D341Med (cell line): ENCODE measurements around the gene GSTT2B.
A peak's percentile ranks its signal among the peaks of the same experiment; 100 is the strongest.
"Not testable (repeated sequence)": the region's sequence is repeated elsewhere in the genome, so short reads cannot be mapped to it uniquely, and the experiment has no call there.

Experiments
- DNase-seq: peaks from one replicate; pipeline ENCODE4 v3.0.0; 2012; ENCODE audit warnings: low spot score

Gene GSTT2B

GRCh38 chr22:23961084-23961771, at the start of gene GSTT2B:
GSTT2B (minus strand) TSS chr22:23961195; CDS start chr22:23961131, 64 bp downstream.
- DNase-seq = not testable (repeated sequence)

- no peak for DNase-seq
Measured at GRCh38 chr22:24010018-24010391, 49.0 kb upstream of the GSTT2B start.

- DNase-seq = no peak
Measured at GRCh38 chr22:24009227-24010017, 48.4 kb upstream of the GSTT2B start.

- no peak for DNase-seq
Measured at GRCh38 chr22:24008381-24009226, 47.6 kb upstream of the GSTT2B start.

- no peak for DNase-seq
Measured at GRCh38 chr22:24008022-24008283, 47.0 kb upstream of the GSTT2B start.

GRCh38 chr22:24007253-24008021, 46.4 kb upstream of the GSTT2B start:
- DNase-seq = no peak

GRCh38 chr22:24006914-24007214, 45.9 kb upstream of the GSTT2B start:
- DNase-seq = no peak

- DNase-seq = no peak
Measured at GRCh38 chr22:24006207-24006913, 45.4 kb upstream of the GSTT2B start.

GRCh38 chr22:24005201-24005600, 44.2 kb upstream of the GSTT2B start, which contains the start of gene GSTT4:
GSTT4 (minus strand) TSS chr22:24005453; CDS start chr22:24005356, 97 bp downstream.
- DNase-seq = no peak

- DNase-seq = peak; percentile 28
Measured at GRCh38 chr22:24003887-24004286, 42.9 kb upstream of the GSTT2B start.

- DNase-seq = no peak
Measured at GRCh38 chr22:24002851-24003250, 41.9 kb upstream of the GSTT2B start.

- peak; percentile 23 for DNase-seq
Measured at GRCh38 chr22:24002272-24002671, 41.3 kb upstream of the GSTT2B start.

GRCh38 chr22:24001314-24001713, 40.3 kb upstream of the GSTT2B start:
- peak; percentile 31 for DNase-seq

GRCh38 chr22:23999779-24000178, 38.8 kb upstream of the GSTT2B start:
- DNase-seq = not testable (repeated sequence)

- DNase-seq = no peak
Measured at GRCh38 chr22:23997092-23997491, 36.1 kb upstream of the GSTT2B start.

GRCh38 chr22:23993581-23994177, 32.7 kb upstream of the GSTT2B start:
- DNase-seq = not testable (repeated sequence)

GRCh38 chr22:23993080-23993479, 32.1 kb upstream of the GSTT2B start:
- DNase-seq = not testable (repeated sequence)

GRCh38 chr22:23989583-23990244, 28.7 kb upstream of the GSTT2B start:
- DNase-seq = not testable (repeated sequence)

- not testable (repeated sequence) for DNase-seq
Measured at GRCh38 chr22:23986538-23987178, 25.7 kb upstream of the GSTT2B start.

- DNase-seq = not testable (repeated sequence)
Measured at GRCh38 chr22:23986089-23986488, 25.1 kb upstream of the GSTT2B start.
